Astrocyte (in vitro differentiated cells and primary cell): ENCODE data around the gene MXRA7. TPM values are rescaled to one million over a fixed set of nuclear protein-coding genes. Genes with fewer than 3 reads are reported as not detected.
"Not testable (repeated sequence)": the region's sequence is repeated elsewhere in the genome, so short reads cannot be mapped to it uniquely, and the experiment has no call there.

ENCODE experiments used
- DNase-seq: peaks from one replicate; pipeline ENCODE4 v3.0.0-alpha.2; 2010; ENCODE audit warnings: low read depth
- FAIRE-seq: peaks from 2 replicates; lab custom pipeline; 2011; peaks lifted over from hg19 to GRCh38; lab: Jason Lieb, UNC
- H2AFZ ChIP-seq: 2 replicates; pipeline ENCODE4 v1.6.0; 2012; ENCODE audit warnings: low read depth, low read length, inconsistent platforms
- H3K27ac ChIP-seq: 2 replicates; pipeline ENCODE4 v1.5.1; 2011; ENCODE audit warnings: low read depth, low read length, inconsistent platforms
- H3K27me3 ChIP-seq: 2 replicates; pipeline ENCODE4 v1.6.0; 2011; ENCODE audit warnings: low read length, inconsistent platforms; ENCODE audit not compliant: insufficient read depth
- H3K36me3 ChIP-seq: 2 replicates; pipeline ENCODE4 v1.5.1; 2011; ENCODE audit warnings: low read length, inconsistent platforms; ENCODE audit not compliant: insufficient read depth
- H3K4me1 ChIP-seq: 2 replicates; pipeline ENCODE4 v1.5.1; 2011; ENCODE audit warnings: low read length, inconsistent platforms; ENCODE audit not compliant: insufficient read depth
- H3K4me2 ChIP-seq: 2 replicates; pipeline ENCODE4 v1.6.0; 2012; ENCODE audit warnings: low read length, inconsistent platforms
- H3K4me3 ChIP-seq: 2 replicates; pipeline ENCODE4 v1.5.1; 2011; ENCODE audit warnings: low read depth, mild to moderate bottlenecking, low read length, inconsistent platforms; ENCODE audit not compliant: insufficient read depth
- H3K79me2 ChIP-seq: 2 replicates; pipeline ENCODE4 v1.6.0; 2012; ENCODE audit warnings: mild to moderate bottlenecking, low read length, inconsistent platforms; ENCODE audit not compliant: insufficient read depth
- H3K9ac ChIP-seq: 2 replicates; pipeline ENCODE4 v1.6.0; 2012; ENCODE audit warnings: mild to moderate bottlenecking, low read length, inconsistent platforms
- H3K9me3 ChIP-seq: 2 replicates; pipeline ENCODE4 v1.5.1; 2012; ENCODE audit warnings: low read depth, mild to moderate bottlenecking, low read length, inconsistent platforms; ENCODE audit not compliant: insufficient read depth
- H4K20me1 ChIP-seq: 2 replicates; pipeline ENCODE4 v1.6.0; 2012; ENCODE audit warnings: low read length, inconsistent platforms; ENCODE audit not compliant: insufficient read depth
- H3K27ac Mint-ChIP-seq: one replicate; pipeline ENCODE4 v1.8.0; 2021; ENCODE audit warnings: mild to moderate bottlenecking, mixed read lengths; ENCODE audit not compliant: unreplicated experiment
- H3K27me3 Mint-ChIP-seq: one replicate; pipeline ENCODE4 v1.8.0; 2021; ENCODE audit warnings: low read depth, mixed read lengths; ENCODE audit not compliant: unreplicated experiment
- H3K36me3 Mint-ChIP-seq: one replicate; pipeline ENCODE4 v1.8.0; 2021; ENCODE audit warnings: low read depth, mixed read lengths; ENCODE audit not compliant: unreplicated experiment
- H3K4me1 Mint-ChIP-seq: one replicate; pipeline ENCODE4 v1.8.0; 2021; ENCODE audit warnings: low read depth, mixed read lengths; ENCODE audit not compliant: unreplicated experiment
- H3K4me3 Mint-ChIP-seq: one replicate; pipeline ENCODE4 v1.8.0; 2021; ENCODE audit warnings: mild to moderate bottlenecking, moderate library complexity, mixed read lengths; ENCODE audit not compliant: unreplicated experiment
- H3K9me3 Mint-ChIP-seq: one replicate; pipeline ENCODE4 v1.8.0; 2021; ENCODE audit warnings: mild to moderate bottlenecking, mixed read lengths; ENCODE audit not compliant: unreplicated experiment
- EZH2 ChIP-seq: IDR thresholded peaks from 2 replicates; pipeline ENCODE4 v1.6.1; 2012; ENCODE audit warnings: mild to moderate bottlenecking, low read length, inconsistent platforms; ENCODE audit not compliant: insufficient read depth
- total RNA-seq: library from RNA; stranded (reverse); gene quantifications from 2 replicates; pipeline ENCODE4 v1.2.1, GENCODE V29; 2021
- TF ChIP-seq, protein P1 (sequence below): IDR thresholded peaks from 2 replicates; pipeline ENCODE4 v1.5.1; 2011; ENCODE audit warnings: low read depth, mild to moderate bottlenecking, inconsistent platforms, low read length, moderate library complexity; ENCODE audit not compliant: insufficient read depth

MXRA7 gene
- total RNA-seq, 1 donor from 2014 or later: 177 TPM

DNA sequence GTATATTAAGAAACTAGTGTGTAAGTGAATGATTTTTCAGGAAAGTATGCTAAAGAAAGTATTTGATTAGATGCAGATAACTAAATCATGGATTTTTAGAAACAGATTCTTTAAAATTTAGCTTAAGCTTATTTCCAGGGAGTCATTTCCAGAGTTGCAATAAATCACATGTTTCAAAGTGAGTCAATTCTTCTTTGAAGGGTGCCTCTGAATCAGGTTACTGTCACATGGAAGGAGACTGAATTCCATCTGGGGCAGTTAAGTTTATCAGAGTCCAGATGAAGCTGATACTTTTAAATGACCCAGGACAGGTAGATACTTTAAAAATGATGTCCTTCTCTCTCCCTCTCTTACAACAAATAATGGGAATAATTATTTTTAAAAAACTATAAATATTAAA is 32.2 kb upstream of the MXRA7 start:
- FAIRE-seq (no peak), DNase-seq (no peak)
- H3K4me1 Mint-ChIP-seq: peaks cover 5% of the 10 kb centered on the region
- peaks cover 7% of the 10 kb centered on the region for H3K4me1 ChIP-seq
- no peak overlapping the region for H3K9ac ChIP-seq
- no peak overlapping the region for H3K27ac Mint-ChIP-seq
- peaks cover 7% of the 10 kb centered on the region for H3K9me3 Mint-ChIP-seq
- H3K9me3 ChIP-seq: no peaks in the 10 kb centered on the region
- no peaks in the 10 kb centered on the region for H3K27me3 ChIP-seq
- H3K36me3 ChIP-seq: peaks cover 12% of the 10 kb centered on the region
- no peaks in the 10 kb centered on the region for H3K27me3 Mint-ChIP-seq
- H3K4me3 ChIP-seq: no peak overlapping the region
- no peaks in the 10 kb centered on the region for H4K20me1 ChIP-seq
- peaks cover 29% of the 10 kb centered on the region for H3K36me3 Mint-ChIP-seq
- H2AFZ ChIP-seq: no peak overlapping the region
- peaks cover 21% of the 10 kb centered on the region for H3K79me2 ChIP-seq
- H3K4me2 ChIP-seq: no peak overlapping the region
- no peak overlapping the region for H3K4me3 Mint-ChIP-seq
- H3K27ac ChIP-seq: no peak overlapping the region
- no peak for TF ChIP-seq EZH2
- TF ChIP-seq, protein P1, sequence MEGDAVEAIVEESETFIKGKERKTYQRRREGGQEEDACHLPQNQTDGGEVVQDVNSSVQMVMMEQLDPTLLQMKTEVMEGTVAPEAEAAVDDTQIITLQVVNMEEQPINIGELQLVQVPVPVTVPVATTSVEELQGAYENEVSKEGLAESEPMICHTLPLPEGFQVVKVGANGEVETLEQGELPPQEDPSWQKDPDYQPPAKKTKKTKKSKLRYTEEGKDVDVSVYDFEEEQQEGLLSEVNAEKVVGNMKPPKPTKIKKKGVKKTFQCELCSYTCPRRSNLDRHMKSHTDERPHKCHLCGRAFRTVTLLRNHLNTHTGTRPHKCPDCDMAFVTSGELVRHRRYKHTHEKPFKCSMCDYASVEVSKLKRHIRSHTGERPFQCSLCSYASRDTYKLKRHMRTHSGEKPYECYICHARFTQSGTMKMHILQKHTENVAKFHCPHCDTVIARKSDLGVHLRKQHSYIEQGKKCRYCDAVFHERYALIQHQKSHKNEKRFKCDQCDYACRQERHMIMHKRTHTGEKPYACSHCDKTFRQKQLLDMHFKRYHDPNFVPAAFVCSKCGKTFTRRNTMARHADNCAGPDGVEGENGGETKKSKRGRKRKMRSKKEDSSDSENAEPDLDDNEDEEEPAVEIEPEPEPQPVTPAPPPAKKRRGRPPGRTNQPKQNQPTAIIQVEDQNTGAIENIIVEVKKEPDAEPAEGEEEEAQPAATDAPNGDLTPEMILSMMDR: no peak

DNA sequence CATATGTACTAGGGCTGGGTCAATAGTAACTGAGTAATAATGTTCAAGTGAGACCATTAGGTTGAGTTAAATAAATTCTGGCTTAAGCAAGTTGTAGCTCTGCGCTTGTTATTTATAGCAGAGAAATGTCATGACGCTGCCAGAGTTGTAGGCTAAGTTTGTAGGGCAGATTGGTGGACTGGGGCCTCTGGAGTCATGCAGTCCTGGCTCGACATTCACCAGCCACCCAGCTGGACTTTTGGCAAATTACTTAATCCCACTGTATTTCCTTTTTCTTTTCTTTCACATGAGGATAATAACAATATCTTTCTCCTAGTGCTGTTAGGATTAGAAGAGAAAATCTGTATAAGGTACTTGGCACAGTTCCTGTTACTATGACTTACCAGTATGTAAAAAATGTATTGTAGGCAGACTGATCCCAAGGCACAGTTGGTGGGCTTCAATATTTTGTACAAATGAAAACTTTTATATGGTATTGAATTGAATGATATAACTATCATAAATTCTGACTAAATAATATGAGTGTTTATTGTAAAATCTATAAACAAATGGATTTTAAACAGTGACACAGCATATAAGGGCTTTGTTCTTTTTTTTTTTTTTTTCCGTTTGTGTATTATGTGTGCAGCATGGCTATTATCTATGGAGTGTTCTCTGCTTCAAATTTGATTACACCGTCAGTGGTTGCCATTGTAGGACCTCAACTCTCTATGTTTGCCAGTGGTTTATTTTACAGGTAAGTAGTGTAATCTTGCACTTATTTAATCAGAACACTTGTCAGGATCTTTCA is 29.8 kb upstream of the MXRA7 start:
- Mint-ChIP-seq H3K4me1 (peaks cover 5% of the 10 kb centered on the region), H3K27ac (no peak overlapping the region), H3K4me3 (peak overlapping the region; percentile 4), H3K9me3 (no peaks in the 10 kb centered on the region), H3K36me3 (peaks cover 19% of the 10 kb centered on the region), H3K27me3 (no peaks in the 10 kb centered on the region)
- Histone ChIP-seq H3K4me2 (no peak overlapping the region), H4K20me1 (peaks cover 8% of the 10 kb centered on the region), H3K9me3 (no peaks in the 10 kb centered on the region), H3K36me3 (peaks cover 18% of the 10 kb centered on the region), H3K4me3 (no peak overlapping the region), H3K27me3 (no peaks in the 10 kb centered on the region), H3K4me1 (peaks cover 7% of the 10 kb centered on the region), H2AFZ (no peak overlapping the region), H3K79me2 (peaks cover 38% of the 10 kb centered on the region), H3K9ac (no peak overlapping the region), H3K27ac (no peak overlapping the region)
- DNase-seq (no peak), FAIRE-seq (no peak)
- TF ChIP-seq, protein P1: no peak
- no peak for TF ChIP-seq EZH2

DNA sequence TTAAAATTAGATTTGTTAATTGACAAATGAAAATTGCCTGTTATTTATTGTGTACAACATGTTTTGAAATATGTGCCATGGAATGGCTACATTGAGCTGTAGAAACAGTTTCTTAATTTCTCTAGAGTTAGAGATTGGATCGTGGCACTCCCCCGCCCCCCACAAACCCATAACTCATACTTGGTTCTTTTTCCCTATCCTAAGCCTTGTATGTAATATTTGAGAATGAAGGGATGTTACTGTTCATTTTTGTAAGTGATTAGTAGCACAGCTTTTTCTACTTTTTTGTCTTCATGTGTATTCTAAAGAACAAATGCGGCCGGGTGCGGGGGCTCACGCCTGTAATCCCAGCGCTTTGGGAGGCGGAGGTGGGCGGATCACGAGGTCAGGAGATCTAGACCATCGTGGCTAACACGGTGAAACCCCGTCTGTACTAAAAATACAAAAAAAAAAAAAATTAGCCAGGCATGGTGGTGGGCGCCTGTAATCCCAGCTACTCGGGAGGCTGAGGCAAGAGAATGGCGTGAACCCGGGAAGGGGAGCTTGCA is 28.9 kb upstream of the MXRA7 start:
- H3K4me3 ChIP-seq: not testable (repeated sequence)

More for the DNA sequence above, 28.9 kb upstream of the MXRA7 start:
- Histone ChIP-seq H4K20me1 (peaks cover 17% of the 10 kb centered on the region), H3K36me3 (peaks cover 21% of the 10 kb centered on the region), H3K79me2 (peaks cover 47% of the 10 kb centered on the region), H3K4me1 (peaks cover 13% of the 10 kb centered on the region), H3K4me2 (peak overlapping the region; percentile 90)
- not testable (repeated sequence) for H2AFZ ChIP-seq, H3K4me1 Mint-ChIP-seq, H3K27me3 Mint-ChIP-seq, H3K27ac Mint-ChIP-seq, H3K9ac ChIP-seq, FAIRE-seq, H3K9me3 ChIP-seq, H3K27me3 ChIP-seq, H3K27ac ChIP-seq, DNase-seq, H3K4me3 Mint-ChIP-seq, H3K9me3 Mint-ChIP-seq
- peaks cover 16% of the 10 kb centered on the region for H3K36me3 Mint-ChIP-seq
